ENCODE data around the gene CADPS. TPM values are rescaled to one million over a fixed set of nuclear protein-coding genes. Genes with fewer than 3 reads are reported as not detected.

CADPS gene
- total RNA-seq, 1 experiment from 2014 or later = 7.0 TPM

DNA sequence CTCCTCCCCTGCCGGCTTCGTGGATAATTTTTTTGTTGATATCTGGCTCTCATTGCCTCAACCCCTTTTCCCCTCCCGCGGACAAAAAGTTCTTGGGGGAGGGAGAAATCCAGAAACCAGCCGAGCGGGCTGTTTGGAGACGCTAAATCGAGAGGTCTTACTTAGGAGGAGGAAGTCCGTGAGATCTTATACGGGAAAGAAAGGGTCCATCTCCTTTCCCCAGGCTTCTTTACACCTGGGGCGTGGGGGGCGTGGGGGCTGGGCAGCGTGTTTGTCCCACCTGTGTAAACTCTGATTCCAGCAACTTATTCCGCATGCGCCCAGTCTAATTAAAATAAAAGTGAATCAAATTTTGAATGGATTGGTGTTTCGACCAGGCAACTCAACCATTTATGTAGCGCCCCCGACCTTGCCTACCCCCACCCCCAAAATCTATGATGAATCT, 364 bp upstream of the CADPS start:
- Mint-ChIP-seq H3K9me3 (no peaks in the 10 kb centered on the region), H3K27me3 (ENCODE audit: low read depth) (peaks cover 4% of the 10 kb centered on the region; the same call in 1 of the 2 replicates)
- DNase-seq (ENCODE audit: low spot score) = no peak

DNA sequence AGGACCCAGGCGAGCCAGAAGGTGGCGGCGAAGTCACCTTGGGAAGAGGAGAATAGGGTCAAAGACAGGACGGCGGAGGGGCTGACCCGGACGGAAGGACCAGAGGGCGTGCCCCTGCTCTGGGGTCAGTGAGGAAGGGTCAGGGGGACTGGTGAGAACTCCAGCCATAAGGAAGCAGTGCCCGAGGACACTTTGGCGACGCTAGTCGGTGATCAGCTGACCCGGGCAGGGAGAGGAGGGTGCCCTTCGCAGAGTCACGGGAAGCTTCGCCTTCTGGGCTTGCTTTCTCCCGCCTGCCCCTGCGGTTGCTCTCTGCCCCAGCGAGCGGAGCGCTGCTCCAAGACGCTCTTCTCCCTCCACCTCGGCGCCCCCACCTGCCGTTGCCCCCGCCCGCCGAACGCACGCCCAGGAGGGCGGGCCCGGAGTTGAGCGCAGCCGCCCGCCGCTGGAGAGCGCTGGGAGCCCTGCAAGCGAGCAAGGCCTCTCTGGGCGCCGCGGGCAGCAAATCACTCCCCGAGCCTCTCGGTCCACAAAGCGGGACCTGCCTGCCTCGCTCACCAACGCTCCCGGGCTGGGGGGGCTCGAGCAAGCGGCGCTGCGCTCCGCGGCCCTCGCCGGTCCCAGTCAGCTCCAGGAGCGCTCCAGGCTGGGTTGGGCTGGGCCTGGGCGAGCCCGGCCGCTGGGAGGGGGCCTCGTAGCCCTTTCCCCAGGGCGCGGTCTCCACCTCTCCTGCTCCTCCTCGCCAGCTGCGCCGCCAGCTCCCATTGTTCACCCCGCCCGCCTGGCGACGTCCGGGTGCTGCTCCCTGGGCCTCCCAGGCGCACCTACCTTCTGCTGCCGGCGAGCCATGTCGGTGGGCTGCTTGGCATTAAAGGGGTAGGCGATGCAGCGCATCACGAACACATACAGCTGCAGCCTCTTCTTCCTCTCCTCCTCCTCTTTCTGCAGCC, 1.2 kb downstream of the CADPS start:
- Mint-ChIP-seq H3K4me1 (peaks cover 16% of the 10 kb centered on the region), H3K4me3 (peak overlapping the region; percentile 78), H3K27ac (peak overlapping the region; percentile 85), H3K36me3 (no peaks in the 10 kb centered on the region), H3K27me3 (ENCODE audit: low read depth) (peaks cover 4% of the 10 kb centered on the region; the same call in 1 of the 2 replicates), H3K9me3 (no peaks in the 10 kb centered on the region)
- ChIA-PET CTCF (interaction anchor here (0.6 to 3.9 kb wide), 50 partner anchors 10 to 461 kb away, joined by 3 to 77 read pairs (median 4); no protein-coding TSS in a partner anchor), POLR2A (interaction anchor here (0.6 to 1.9 kb wide), 9 partner anchors 10 to 350 kb away, joined by 3 to 8 read pairs (median 3); no protein-coding TSS in a partner anchor)
- ATAC-seq (peak; percentile 76), DNase-seq (ENCODE audit: low spot score) (peak; percentile 89)
- no peak for TF ChIP-seq CREB1 (CRISPR knock-in tag; IDR thresholded peaks at IDR 0.05)
- TF ChIP-seq, protein P1, sequence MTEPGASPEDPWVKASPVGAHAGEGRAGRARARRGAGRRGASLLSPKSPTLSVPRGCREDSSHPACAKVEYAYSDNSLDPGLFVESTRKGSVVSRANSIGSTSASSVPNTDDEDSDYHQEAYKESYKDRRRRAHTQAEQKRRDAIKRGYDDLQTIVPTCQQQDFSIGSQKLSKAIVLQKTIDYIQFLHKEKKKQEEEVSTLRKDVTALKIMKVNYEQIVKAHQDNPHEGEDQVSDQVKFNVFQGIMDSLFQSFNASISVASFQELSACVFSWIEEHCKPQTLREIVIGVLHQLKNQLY (CRISPR knock-in tag; IDR thresholded peaks at IDR 0.05) = no peak
- TF ChIP-seq, protein P2, sequence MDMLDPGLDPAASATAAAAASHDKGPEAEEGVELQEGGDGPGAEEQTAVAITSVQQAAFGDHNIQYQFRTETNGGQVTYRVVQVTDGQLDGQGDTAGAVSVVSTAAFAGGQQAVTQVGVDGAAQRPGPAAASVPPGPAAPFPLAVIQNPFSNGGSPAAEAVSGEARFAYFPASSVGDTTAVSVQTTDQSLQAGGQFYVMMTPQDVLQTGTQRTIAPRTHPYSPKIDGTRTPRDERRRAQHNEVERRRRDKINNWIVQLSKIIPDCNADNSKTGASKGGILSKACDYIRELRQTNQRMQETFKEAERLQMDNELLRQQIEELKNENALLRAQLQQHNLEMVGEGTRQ (CRISPR knock-in tag; IDR thresholded peaks at IDR 0.05) = peak; percentile 85
- no peak for TF ChIP-seq NR2C2 (CRISPR knock-in tag; IDR thresholded peaks at IDR 0.05)
- TF ChIP-seq NFYB (CRISPR knock-in tag; conservative IDR thresholded peaks at IDR 0.05; ENCODE audit: low read depth) = no peak
- TF ChIP-seq RELA (CRISPR knock-in tag; IDR thresholded peaks at IDR 0.05; ENCODE audit: borderline replicate concordance) = 0 out of 2 replicates have a peak, but pooled peaks have one; percentile 64
- TF ChIP-seq ZNF232 (CRISPR knock-in tag; IDR thresholded peaks at IDR 0.05) = no peak
- TF ChIP-seq, protein P3, sequence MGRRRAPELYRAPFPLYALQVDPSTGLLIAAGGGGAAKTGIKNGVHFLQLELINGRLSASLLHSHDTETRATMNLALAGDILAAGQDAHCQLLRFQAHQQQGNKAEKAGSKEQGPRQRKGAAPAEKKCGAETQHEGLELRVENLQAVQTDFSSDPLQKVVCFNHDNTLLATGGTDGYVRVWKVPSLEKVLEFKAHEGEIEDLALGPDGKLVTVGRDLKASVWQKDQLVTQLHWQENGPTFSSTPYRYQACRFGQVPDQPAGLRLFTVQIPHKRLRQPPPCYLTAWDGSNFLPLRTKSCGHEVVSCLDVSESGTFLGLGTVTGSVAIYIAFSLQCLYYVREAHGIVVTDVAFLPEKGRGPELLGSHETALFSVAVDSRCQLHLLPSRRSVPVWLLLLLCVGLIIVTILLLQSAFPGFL (CRISPR knock-in tag; IDR thresholded peaks at IDR 0.05; ENCODE audit: borderline replicate concordance) = no peak
- TF ChIP-seq ZNF263 (CRISPR knock-in tag; IDR thresholded peaks at IDR 0.05; ENCODE audit: low read depth) = no peak
- peak; percentile 38; the same call in 1 of the 2 replicates for TF ChIP-seq FOXP1 (CRISPR knock-in tag; IDR thresholded peaks at IDR 0.05; ENCODE audit: borderline replicate concordance)
- TF ChIP-seq, protein P4, sequence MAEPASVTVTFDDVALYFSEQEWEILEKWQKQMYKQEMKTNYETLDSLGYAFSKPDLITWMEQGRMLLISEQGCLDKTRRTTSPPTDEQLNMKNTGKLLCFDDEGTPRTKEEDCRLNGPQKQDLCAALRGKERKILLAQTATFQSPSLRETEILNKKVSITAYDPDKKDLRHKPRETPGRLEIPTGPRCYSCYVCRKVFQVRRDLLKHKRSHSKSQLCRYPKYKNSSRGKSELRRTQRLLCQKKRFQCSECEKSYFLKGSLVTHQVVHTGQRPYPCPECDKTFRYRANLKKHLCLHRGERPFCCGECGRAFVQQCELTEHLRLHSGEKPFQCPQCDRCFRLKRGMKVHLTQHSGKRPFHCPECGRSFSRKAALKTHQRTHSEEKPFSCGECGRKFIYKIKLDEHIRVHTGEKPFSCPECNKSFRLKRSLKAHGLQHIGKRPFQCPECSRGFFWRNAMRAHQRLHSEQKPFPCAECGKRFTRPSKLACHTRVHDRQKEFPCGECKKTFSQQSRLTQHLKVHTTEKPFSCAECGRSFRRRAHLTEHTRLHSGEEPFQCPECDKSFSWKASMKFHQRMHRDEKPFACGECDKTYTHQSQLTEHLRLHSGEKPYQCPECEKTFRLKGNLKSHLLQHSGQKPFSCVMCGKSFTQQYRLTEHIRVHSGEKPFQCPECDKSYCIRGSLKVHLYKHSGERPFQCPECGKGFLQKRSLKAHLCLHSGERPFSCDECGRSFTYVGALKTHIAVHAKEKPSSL (CRISPR knock-in tag; conservative IDR thresholded peaks at IDR 0.05) = no peak
- TF ChIP-seq, protein P5, sequence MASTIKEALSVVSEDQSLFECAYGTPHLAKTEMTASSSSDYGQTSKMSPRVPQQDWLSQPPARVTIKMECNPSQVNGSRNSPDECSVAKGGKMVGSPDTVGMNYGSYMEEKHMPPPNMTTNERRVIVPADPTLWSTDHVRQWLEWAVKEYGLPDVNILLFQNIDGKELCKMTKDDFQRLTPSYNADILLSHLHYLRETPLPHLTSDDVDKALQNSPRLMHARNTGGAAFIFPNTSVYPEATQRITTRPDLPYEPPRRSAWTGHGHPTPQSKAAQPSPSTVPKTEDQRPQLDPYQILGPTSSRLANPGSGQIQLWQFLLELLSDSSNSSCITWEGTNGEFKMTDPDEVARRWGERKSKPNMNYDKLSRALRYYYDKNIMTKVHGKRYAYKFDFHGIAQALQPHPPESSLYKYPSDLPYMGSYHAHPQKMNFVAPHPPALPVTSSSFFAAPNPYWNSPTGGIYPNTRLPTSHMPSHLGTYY (CRISPR knock-in tag; IDR thresholded peaks at IDR 0.05) = no peak; the same call in 1 of the 2 replicates
- TF ChIP-seq, protein P6, sequence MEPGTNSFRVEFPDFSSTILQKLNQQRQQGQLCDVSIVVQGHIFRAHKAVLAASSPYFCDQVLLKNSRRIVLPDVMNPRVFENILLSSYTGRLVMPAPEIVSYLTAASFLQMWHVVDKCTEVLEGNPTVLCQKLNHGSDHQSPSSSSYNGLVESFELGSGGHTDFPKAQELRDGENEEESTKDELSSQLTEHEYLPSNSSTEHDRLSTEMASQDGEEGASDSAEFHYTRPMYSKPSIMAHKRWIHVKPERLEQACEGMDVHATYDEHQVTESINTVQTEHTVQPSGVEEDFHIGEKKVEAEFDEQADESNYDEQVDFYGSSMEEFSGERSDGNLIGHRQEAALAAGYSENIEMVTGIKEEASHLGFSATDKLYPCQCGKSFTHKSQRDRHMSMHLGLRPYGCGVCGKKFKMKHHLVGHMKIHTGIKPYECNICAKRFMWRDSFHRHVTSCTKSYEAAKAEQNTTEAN (CRISPR knock-in tag; IDR thresholded peaks at IDR 0.05) = 0 out of 2 replicates have a peak, but pooled peaks have one; percentile 54
- no peak for TF ChIP-seq RORB (CRISPR knock-in tag; IDR thresholded peaks at IDR 0.05)
- 0 out of 2 replicates have a peak, but pooled peaks have one; percentile 39 for TF ChIP-seq ZNF317 (CRISPR knock-in tag; IDR thresholded peaks at IDR 0.05; ENCODE audit: borderline replicate concordance, low read depth)
- TF ChIP-seq, protein P7, sequence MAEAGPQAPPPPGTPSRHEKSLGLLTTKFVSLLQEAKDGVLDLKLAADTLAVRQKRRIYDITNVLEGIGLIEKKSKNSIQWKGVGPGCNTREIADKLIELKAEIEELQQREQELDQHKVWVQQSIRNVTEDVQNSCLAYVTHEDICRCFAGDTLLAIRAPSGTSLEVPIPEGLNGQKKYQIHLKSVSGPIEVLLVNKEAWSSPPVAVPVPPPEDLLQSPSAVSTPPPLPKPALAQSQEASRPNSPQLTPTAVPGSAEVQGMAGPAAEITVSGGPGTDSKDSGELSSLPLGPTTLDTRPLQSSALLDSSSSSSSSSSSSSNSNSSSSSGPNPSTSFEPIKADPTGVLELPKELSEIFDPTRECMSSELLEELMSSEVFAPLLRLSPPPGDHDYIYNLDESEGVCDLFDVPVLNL (CRISPR knock-in tag; IDR thresholded peaks at IDR 0.05; ENCODE audit: borderline replicate concordance, low read depth) = no peak

More for the DNA sequence above, 364 bp upstream of the CADPS start:
- Mint-ChIP-seq H3K27ac (no peak overlapping the region), H3K4me1 (peaks cover 16% of the 10 kb centered on the region), H3K4me3 (peak overlapping the region; percentile 89), H3K36me3 (no peaks in the 10 kb centered on the region)
- ChIA-PET POLR2A (no interaction called here), CTCF (interaction anchor here (3.1 to 3.9 kb wide), 5 partner anchors 8 to 352 kb away, joined by 17 to 77 read pairs (median 26); no protein-coding TSS in a partner anchor)
- ATAC-seq = no peak
- TF ChIP-seq, protein P8, sequence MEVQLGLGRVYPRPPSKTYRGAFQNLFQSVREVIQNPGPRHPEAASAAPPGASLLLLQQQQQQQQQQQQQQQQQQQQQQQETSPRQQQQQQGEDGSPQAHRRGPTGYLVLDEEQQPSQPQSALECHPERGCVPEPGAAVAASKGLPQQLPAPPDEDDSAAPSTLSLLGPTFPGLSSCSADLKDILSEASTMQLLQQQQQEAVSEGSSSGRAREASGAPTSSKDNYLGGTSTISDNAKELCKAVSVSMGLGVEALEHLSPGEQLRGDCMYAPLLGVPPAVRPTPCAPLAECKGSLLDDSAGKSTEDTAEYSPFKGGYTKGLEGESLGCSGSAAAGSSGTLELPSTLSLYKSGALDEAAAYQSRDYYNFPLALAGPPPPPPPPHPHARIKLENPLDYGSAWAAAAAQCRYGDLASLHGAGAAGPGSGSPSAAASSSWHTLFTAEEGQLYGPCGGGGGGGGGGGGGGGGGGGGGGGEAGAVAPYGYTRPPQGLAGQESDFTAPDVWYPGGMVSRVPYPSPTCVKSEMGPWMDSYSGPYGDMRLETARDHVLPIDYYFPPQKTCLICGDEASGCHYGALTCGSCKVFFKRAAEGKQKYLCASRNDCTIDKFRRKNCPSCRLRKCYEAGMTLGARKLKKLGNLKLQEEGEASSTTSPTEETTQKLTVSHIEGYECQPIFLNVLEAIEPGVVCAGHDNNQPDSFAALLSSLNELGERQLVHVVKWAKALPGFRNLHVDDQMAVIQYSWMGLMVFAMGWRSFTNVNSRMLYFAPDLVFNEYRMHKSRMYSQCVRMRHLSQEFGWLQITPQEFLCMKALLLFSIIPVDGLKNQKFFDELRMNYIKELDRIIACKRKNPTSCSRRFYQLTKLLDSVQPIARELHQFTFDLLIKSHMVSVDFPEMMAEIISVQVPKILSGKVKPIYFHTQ (CRISPR knock-in tag; IDR thresholded peaks at IDR 0.05) = no peak
- TF ChIP-seq CREB1 (CRISPR knock-in tag; IDR thresholded peaks at IDR 0.05) (no peak), ETV6 (CRISPR knock-in tag; IDR thresholded peaks at IDR 0.05) (no peak), RORB (CRISPR knock-in tag; IDR thresholded peaks at IDR 0.05) (no peak), SMAD3 (CRISPR knock-in tag; IDR thresholded peaks at IDR 0.05; ENCODE audit: borderline replicate concordance) (no peak)
